SK-N-SH treated with all-trans-retinoic acid at 6 μM for 48 hours (cell line): ENCODE data around the gene SMIM27.

Experiments
- ATAC-seq: fragments of 200-7000 bp; cut with Tn5 transposase; 3 replicates; pipeline ENCODE4 v1.9.1; 2020; ENCODE audit warnings: mild to moderate bottlenecking, moderate library complexity
- CSDC2 ChIP-seq: fragments of 250-450 bp; sonication (Bioruptor Pico); IDR thresholded peaks from 2 replicates; pipeline ENCODE4 v1.5.0; 2020; ENCODE audit warnings: mild to moderate bottlenecking, moderate library complexity
- CSRNP3 ChIP-seq: fragments of 250-450 bp; sonication (Bioruptor Pico); IDR thresholded peaks from 2 replicates; pipeline ENCODE4 v1.5.1; 2021; ENCODE audit warnings: mild to moderate bottlenecking, moderate library complexity
- ISL1 ChIP-seq: fragments of 250-450 bp; sonication (Bioruptor Pico); IDR thresholded peaks from 2 replicates; pipeline ENCODE4 v2.1.2; 2022; ENCODE audit warnings: mild to moderate bottlenecking, moderate library complexity
- OSR1 ChIP-seq: fragments of 250-450 bp; sonication (Bioruptor Pico); IDR thresholded peaks from 2 replicates; pipeline ENCODE4 v1.8.0; 2022; ENCODE audit warnings: moderate library complexity, mild to moderate bottlenecking, inconsistent platforms
- PATZ1 ChIP-seq: fragments of 250-450 bp; sonication (Bioruptor Pico); IDR thresholded peaks from 2 replicates; pipeline ENCODE4 v1.8.0; 2020; ENCODE audit warnings: mild to moderate bottlenecking, moderate library complexity, borderline replicate concordance
- PPARA ChIP-seq: fragments of 250-450 bp; sonication (Bioruptor Pico); IDR thresholded peaks from 2 replicates; pipeline ENCODE4 v1.5.0; 2020; ENCODE audit warnings: mild to moderate bottlenecking, borderline replicate concordance
- RARB ChIP-seq: fragments of 250-450 bp; sonication (Bioruptor Pico); IDR thresholded peaks from 2 replicates; pipeline ENCODE4 v1.8.0; 2021; ENCODE audit warnings: mild to moderate bottlenecking, moderate library complexity
- SNAI2 ChIP-seq: fragments of 250-450 bp; sonication (Bioruptor Pico); IDR thresholded peaks from 2 replicates; pipeline ENCODE4 v1.5.0; 2020; ENCODE audit warnings: mild to moderate bottlenecking, moderate library complexity
- TCF4 ChIP-seq: fragments of 250-450 bp; sonication (Bioruptor Pico); IDR thresholded peaks from 2 replicates; pipeline ENCODE4 v1.8.0; 2021; ENCODE audit warnings: mild to moderate bottlenecking, moderate library complexity, borderline replicate concordance
- TOX ChIP-seq: fragments of 250-450 bp; sonication (Bioruptor Pico); IDR thresholded peaks from 2 replicates; pipeline ENCODE4 v1.8.0; 2021; ENCODE audit warnings: mild to moderate bottlenecking, moderate library complexity, borderline replicate concordance
- ZC3H10 ChIP-seq: fragments of 250-450 bp; sonication (Bioruptor Pico); IDR thresholded peaks from 2 replicates; pipeline ENCODE4 v1.5.1; 2021; ENCODE audit warnings: mild to moderate bottlenecking, moderate library complexity
- ZFP3 ChIP-seq: fragments of 250-450 bp; sonication (Bioruptor Pico); IDR thresholded peaks from 2 replicates; pipeline ENCODE4 v1.5.0; 2020; ENCODE audit warnings: mild to moderate bottlenecking, moderate library complexity
- ZFP30 ChIP-seq: fragments of 450-650 bp; formaldehyde crosslinking; IDR thresholded peaks from 2 replicates; pipeline ENCODE4 v1.5.0; 2022; ENCODE audit warnings: mild to moderate bottlenecking, moderate library complexity
- ZNF565 ChIP-seq: fragments of 450-650 bp; formaldehyde crosslinking; conservative IDR thresholded peaks from 2 replicates; pipeline ENCODE4 v1.5.0; 2020; ENCODE audit warnings: low read depth, mild to moderate bottlenecking, moderate library complexity
- ZNF70 ChIP-seq: fragments of 450-650 bp; formaldehyde crosslinking; IDR thresholded peaks from 2 replicates; pipeline ENCODE4 v1.5.0; 2020; ENCODE audit warnings: mild to moderate bottlenecking, moderate library complexity
- ZNF8 ChIP-seq: fragments of 450-650 bp; formaldehyde crosslinking; IDR thresholded peaks from 2 replicates; pipeline ENCODE4 v1.5.0; 2020; ENCODE audit warnings: mild to moderate bottlenecking, moderate library complexity
- TF ChIP-seq, protein P1 (sequence below): fragments of 250-450 bp; sonication (Bioruptor Pico); IDR thresholded peaks from 2 replicates; pipeline ENCODE4 v1.8.0; 2021; ENCODE audit warnings: low read depth, mild to moderate bottlenecking, moderate library complexity, borderline replicate concordance
- TF ChIP-seq, protein P2 (sequence below): fragments of 250-450 bp; sonication (Bioruptor Pico); IDR thresholded peaks from 2 replicates; pipeline ENCODE4 v1.5.1; 2020; ENCODE audit warnings: low read depth, mild to moderate bottlenecking, moderate library complexity
- TF ChIP-seq, protein P3 (sequence below): fragments of 250-450 bp; sonication (Bioruptor Pico); IDR thresholded peaks from 2 replicates; pipeline ENCODE4 v1.5.0; 2020; ENCODE audit warnings: mild to moderate bottlenecking, moderate library complexity

The SMIM27 gene

DNA sequence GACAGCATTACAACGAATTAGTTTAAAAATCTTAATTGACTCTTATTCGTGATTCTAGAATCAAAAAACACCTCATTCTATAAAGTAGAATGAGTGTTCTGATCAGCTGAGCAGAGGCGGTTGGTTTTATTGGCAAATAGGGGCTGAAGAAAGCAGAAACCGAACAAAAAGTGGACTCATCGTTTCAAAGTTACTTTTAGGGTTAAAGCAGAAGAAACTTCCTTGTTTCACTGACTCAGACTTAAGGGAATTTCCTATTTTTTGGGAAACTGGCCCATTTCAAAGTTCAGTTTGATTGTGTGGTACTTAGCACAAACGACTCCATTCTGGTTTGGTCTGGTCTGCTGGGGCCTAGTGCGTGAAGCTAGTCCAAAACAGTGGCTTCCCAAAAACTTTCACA lies 21.7 kb downstream of the SMIM27 start:
- TF ChIP-seq, protein P1, sequence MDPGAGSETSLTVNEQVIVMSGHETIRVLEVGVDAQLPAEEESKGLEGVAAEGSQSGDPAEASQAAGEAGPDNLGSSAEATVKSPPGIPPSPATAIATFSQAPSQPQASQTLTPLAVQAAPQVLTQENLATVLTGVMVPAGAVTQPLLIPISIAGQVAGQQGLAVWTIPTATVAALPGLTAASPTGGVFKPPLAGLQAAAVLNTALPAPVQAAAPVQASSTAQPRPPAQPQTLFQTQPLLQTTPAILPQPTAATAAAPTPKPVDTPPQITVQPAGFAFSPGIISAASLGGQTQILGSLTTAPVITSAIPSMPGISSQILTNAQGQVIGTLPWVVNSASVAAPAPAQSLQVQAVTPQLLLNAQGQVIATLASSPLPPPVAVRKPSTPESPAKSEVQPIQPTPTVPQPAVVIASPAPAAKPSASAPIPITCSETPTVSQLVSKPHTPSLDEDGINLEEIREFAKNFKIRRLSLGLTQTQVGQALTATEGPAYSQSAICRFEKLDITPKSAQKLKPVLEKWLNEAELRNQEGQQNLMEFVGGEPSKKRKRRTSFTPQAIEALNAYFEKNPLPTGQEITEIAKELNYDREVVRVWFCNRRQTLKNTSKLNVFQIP (CRISPR knock-in tag), result no peak
- no peak for TF ChIP-seq ZFP3 (CRISPR knock-in tag)
- ATAC-seq, result no peak

DNA sequence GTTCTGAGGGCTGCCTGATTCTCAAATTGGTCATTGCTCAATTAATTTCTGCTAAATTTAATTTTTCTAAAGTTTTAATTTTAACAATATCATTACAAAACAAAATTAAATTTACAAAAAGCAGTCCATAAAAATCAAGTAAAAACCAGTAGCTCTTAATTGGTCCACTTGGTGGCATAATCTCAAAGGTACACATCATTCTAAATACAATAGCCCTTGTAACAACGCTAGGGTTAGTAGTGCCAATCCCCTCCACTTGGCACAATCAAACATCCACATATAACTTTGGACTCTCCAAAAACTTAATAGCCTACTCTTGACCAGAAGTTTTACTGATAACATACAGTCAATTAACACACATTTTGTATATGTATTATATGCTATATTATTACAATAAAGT lies 22.7 kb downstream of the SMIM27 start:
- TF ChIP-seq ZNF70 (CRISPR knock-in tag) (no peak), ZNF8 (CRISPR knock-in tag) (no peak), ZC3H10 (CRISPR knock-in tag) (no peak), ISL1 (CRISPR knock-in tag) (no peak), ZFP3 (CRISPR knock-in tag) (no peak), ZNF565 (CRISPR knock-in tag) (no peak), OSR1 (no peak), CSRNP3 (no peak), TOX (no peak), CSDC2 (CRISPR knock-in tag) (no peak), SNAI2 (no peak), PATZ1 (CRISPR knock-in tag) (no peak), RARB (CRISPR knock-in tag) (no peak), PPARA (CRISPR knock-in tag) (no peak)
- TF ChIP-seq, protein P2, sequence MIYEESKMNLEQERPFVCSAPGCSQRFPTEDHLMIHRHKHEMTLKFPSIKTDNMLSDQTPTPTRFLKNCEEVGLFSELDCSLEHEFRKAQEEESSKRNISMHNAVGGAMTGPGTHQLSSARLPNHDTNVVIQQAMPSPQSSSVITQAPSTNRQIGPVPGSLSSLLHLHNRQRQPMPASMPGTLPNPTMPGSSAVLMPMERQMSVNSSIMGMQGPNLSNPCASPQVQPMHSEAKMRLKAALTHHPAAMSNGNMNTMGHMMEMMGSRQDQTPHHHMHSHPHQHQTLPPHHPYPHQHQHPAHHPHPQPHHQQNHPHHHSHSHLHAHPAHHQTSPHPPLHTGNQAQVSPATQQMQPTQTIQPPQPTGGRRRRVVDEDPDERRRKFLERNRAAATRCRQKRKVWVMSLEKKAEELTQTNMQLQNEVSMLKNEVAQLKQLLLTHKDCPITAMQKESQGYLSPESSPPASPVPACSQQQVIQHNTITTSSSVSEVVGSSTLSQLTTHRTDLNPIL (CRISPR knock-in tag), result no peak
- TF ChIP-seq, protein P1 (CRISPR knock-in tag), result no peak
- TF ChIP-seq, protein P3, sequence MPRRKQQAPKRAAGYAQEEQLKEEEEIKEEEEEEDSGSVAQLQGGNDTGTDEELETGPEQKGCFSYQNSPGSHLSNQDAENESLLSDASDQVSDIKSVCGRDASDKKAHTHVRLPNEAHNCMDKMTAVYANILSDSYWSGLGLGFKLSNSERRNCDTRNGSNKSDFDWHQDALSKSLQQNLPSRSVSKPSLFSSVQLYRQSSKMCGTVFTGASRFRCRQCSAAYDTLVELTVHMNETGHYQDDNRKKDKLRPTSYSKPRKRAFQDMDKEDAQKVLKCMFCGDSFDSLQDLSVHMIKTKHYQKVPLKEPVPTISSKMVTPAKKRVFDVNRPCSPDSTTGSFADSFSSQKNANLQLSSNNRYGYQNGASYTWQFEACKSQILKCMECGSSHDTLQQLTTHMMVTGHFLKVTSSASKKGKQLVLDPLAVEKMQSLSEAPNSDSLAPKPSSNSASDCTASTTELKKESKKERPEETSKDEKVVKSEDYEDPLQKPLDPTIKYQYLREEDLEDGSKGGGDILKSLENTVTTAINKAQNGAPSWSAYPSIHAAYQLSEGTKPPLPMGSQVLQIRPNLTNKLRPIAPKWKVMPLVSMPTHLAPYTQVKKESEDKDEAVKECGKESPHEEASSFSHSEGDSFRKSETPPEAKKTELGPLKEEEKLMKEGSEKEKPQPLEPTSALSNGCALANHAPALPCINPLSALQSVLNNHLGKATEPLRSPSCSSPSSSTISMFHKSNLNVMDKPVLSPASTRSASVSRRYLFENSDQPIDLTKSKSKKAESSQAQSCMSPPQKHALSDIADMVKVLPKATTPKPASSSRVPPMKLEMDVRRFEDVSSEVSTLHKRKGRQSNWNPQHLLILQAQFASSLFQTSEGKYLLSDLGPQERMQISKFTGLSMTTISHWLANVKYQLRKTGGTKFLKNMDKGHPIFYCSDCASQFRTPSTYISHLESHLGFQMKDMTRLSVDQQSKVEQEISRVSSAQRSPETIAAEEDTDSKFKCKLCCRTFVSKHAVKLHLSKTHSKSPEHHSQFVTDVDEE (CRISPR knock-in tag), result no peak
- TF ChIP-seq, all 23 proteins: peak for 0
- no peak for ATAC-seq

DNA sequence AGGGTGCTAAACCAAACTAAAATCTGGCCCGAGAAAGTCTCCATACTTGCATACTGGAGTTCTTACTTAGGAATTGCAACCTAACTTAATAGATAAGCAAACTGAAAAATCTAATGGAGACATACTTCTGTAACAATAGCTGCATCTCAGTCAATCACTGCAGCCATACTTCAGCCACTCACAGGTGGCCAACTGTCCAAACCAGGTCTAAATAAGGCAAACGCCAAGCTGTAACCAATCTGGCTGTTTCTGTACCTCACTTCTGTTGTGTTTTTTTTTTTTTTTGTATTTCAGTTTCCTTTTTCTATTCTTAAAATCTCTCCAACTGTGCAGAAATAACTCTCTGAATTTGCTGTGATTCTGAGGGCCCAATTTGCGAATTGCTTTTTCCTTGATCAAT lies 25.2 kb downstream of the SMIM27 start:
- no peak for ATAC-seq
- no peak for TF ChIP-seq ZC3H10 (CRISPR knock-in tag)
- no peak for TF ChIP-seq ZNF70 (CRISPR knock-in tag)
- TF ChIP-seq ZFP30, result no peak
- no peak for TF ChIP-seq SNAI2
- no peak for TF ChIP-seq TCF4
- TF ChIP-seq ZNF8 (CRISPR knock-in tag), result no peak
- TF ChIP-seq, all 23 proteins: peak for 0
